H1 (cell line): ENCODE results near the gene MARCHF2. TPM values are rescaled to one million over a fixed set of nuclear protein-coding genes. Genes with fewer than 3 reads are reported as not detected.

Source experiments
- CTCF ChIP-seq, 3 experiments: IDR thresholded peaks; 1 replicate in 2 of 3; 2 replicates in 1 of 3; pipeline versions ENCODE4 v1.5.1 to v1.6.1; 2011; ENCODE audit warnings: low read length in 3 of 3, mild to moderate bottlenecking in 3 of 3, inconsistent platforms in 2 of 3, low read depth in 1 of 3, moderate library complexity in 1 of 3; ENCODE audit not compliant: insufficient read depth in 1 of 3; ENCODE audit errors: control extremely low read depth in 1 of 3
- EZH2 ChIP-seq: fragments of 200-600 bp; sonication (generic); IDR thresholded peaks from 2 replicates; pipeline ENCODE4 v1.7.1; 2012; ENCODE audit warnings: low read depth, mild to moderate bottlenecking, moderate library complexity, low read length, inconsistent platforms; ENCODE audit not compliant: severe bottlenecking
- NRF1 ChIP-seq: IDR thresholded peaks from 2 replicates; pipeline ENCODE4 v1.6.1; 2011; ENCODE audit warnings: mild to moderate bottlenecking, low read depth, low read length, improper control_type of control experiment
- RXRA ChIP-seq: IDR thresholded peaks from 2 replicates; pipeline ENCODE4 v1.6.1; 2011; ENCODE audit warnings: low read depth, mild to moderate bottlenecking, low read length, moderate library complexity; ENCODE audit not compliant: insufficient read depth
- USF2 ChIP-seq: IDR thresholded peaks from 2 replicates; pipeline ENCODE4 v1.6.1; 2011; ENCODE audit warnings: low read length, improper control_type of control experiment
- polyA plus RNA-seq, 7 experiments: library from polyadenylated mRNA; depleted of rRNA in 3 of 7; stranded (reverse) in 5 of 7; unstranded in 2 of 7; fragments of >200 nt in 5 of 7; fragments of 200-250 nt in 2 of 7; gene quantifications; 1 replicate in 5 of 7; 2 replicates in 1 of 7; 4 replicates in 1 of 7; pipeline versions ENCODE4 v1.2.1 to v1.2.3, GENCODE V29; 2011 to 2013; ENCODE audit warnings: missing spikeins in 2 of 7, mixed read lengths in 2 of 7
- total RNA-seq: library from RNA; stranded (reverse); fragmentation: NEBNext Ultra II Directional; extraction: Animal tissue kit (Norgen Biotek cat#: 25700); gene quantifications from 2 replicates; pipeline ENCODE4 v1.2.1, GENCODE V29; 2021

MARCHF2 gene
- total and polyA plus RNA-seq, 2 of the 8 experiments (the other 6 are each of a cell fraction or from before 2014, with no cell fraction given): 18.5 to 46.2 TPM

GRCh38 chr19:8404391-8405151 lies 8.5 kb upstream of the MARCHF2 start (continued):
- TF ChIP-seq CTCF (IDR thresholded peaks at IDR 0.05; ENCODE audit: control extremely low read depth in 1 of 3, insufficient read depth in 1 of 3, low read depth in 1 of 3, low read length in 3 of 3) (no peak), USF2 (no peak), EZH2 (no peak), RXRA (no peak), NRF1 (no peak)
